Measurements from ENCODE around the gene MEF2C. TPM values are rescaled to one million over a fixed set of nuclear protein-coding genes. Genes with fewer than 3 reads are reported as not detected.

MEF2C gene
- total and polyA plus RNA-seq, 4 donors, result 2.8 to 15.9 (median 10.1) TPM

GRCh38 chr5:88722546-88723073, 160.4 kb downstream of the MEF2C start (continued):
- no peak for TF ChIP-seq FOXA1 (IDR thresholded peaks at IDR 0.05)
- TF ChIP-seq RXRA (IDR thresholded peaks at IDR 0.05), result no peak
- TF ChIP-seq FOXA2 (IDR thresholded peaks at IDR 0.05), result no peak
- TF ChIP-seq JUND (IDR thresholded peaks at IDR 0.05), result no peak
- no peak for TF ChIP-seq SP1 (IDR thresholded peaks at IDR 0.05)
- no peak for TF ChIP-seq MAX (IDR thresholded peaks at IDR 0.05)
- TF ChIP-seq NR2F2 (IDR thresholded peaks at IDR 0.05), result no peak
- TF ChIP-seq ZBTB33 (IDR thresholded peaks at IDR 0.05), result no peak

- H3K27ac ChIP-seq (ENCODE audit: low read depth in 1 of 2, low read length in 2 of 2), result no peak overlapping the region
- no peak overlapping the region for H3K4me3 ChIP-seq (ENCODE audit: low read depth in 1 of 3, low read length in 3 of 3)
- no peak overlapping the region for H3K9ac ChIP-seq (ENCODE audit: low read depth in 1 of 2, low read length in 2 of 2)
- H3K27me3 ChIP-seq (ENCODE audit: control insufficient read depth in 4 of 4, insufficient read depth in 4 of 4, low read length in 3 of 4), result no peaks in the 10 kb centered on the region
- 80% methylated on average over 3 of the region's 3 CpGs for WGBS
- TF ChIP-seq ATF3 (IDR thresholded peaks at IDR 0.05) (no peak), TAF1 (conservative IDR thresholded peaks at IDR 0.05) (no peak), SP1 (IDR thresholded peaks at IDR 0.05) (no peak), GABPA (IDR thresholded peaks at IDR 0.05 in 1 of 2, conservative IDR thresholded peaks at IDR 0.05 in 1 of 2) (no peak), FOXA1 (IDR thresholded peaks at IDR 0.05) (no peak), ZBTB33 (IDR thresholded peaks at IDR 0.05) (no peak), FOXA2 (IDR thresholded peaks at IDR 0.05) (no peak), HNF4A (conservative IDR thresholded peaks at IDR 0.05) (no peak), CTCF (IDR thresholded peaks at IDR 0.05; ENCODE audit: low read depth, low read length, missing input control) (no peak), MAX (IDR thresholded peaks at IDR 0.05) (no peak), YY1 (IDR thresholded peaks at IDR 0.05) (no peak), JUND (IDR thresholded peaks at IDR 0.05) (no peak), EGR1 (IDR thresholded peaks at IDR 0.05; ENCODE audit: low read depth in 2 of 2) (no peak), NR2F2 (IDR thresholded peaks at IDR 0.05) (no peak), HNF4G (IDR thresholded peaks at IDR 0.05) (no peak)
- no peak for DNase-seq (ENCODE audit: low spot score)
- H3K9me3 ChIP-seq (ENCODE audit: control insufficient read depth in 4 of 4, low read length in 3 of 4), result no peaks in the 10 kb centered on the region
- H3K4me1 ChIP-seq (ENCODE audit: control insufficient read depth in 4 of 4, insufficient read depth in 4 of 4, low read length in 3 of 4), result no peaks in the 10 kb centered on the region
- H3K36me3 ChIP-seq (ENCODE audit: control insufficient read depth in 4 of 4, insufficient read depth in 3 of 4, low read depth in 1 of 4, low read length in 3 of 4), result no peaks in the 10 kb centered on the region
Observed at GRCh38 chr5:88719434-88719833, 163.6 kb downstream of the MEF2C start.
